ENCODE measurements around the gene SPOPL. TPM values are rescaled to one million over a fixed set of nuclear protein-coding genes. Genes with fewer than 3 reads are reported as not detected.

SPOPL gene
- total and polyA plus RNA-seq, 10 of the 15 experiments (the other 5 are each of a cell fraction or from before 2014, with no cell fraction given), result 4.0 to 25.0 (median 11.5) TPM

DNA sequence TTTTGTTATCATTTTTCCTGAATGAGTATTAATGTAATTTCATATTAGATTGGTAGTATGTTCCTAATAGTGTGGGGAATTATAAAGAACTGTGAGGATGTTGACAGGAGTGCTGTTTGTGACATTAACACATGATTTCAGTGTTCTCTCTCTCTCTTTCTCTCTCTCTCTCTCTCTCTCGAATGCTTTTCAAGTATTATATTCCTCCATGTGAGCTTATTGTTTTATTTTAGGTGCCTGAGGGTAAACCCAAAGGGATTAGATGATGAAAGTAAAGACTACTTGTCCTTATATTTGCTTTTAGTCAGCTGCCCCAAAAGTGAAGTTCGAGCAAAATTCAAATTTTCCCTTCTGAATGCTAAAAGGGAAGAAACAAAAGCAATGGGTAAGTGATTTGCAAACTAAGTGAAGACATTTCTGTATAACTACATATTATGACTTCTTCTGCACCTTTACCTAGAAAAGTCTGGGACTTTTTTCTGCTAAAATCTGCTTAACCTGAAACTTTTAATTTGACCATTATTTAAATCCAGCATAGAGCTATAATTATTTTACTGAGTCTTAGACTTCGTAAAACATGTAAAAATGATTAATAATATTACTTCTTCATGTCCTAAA, 49.2 kb downstream of the SPOPL start:
- no peak overlapping the region for H2AFZ ChIP-seq (ENCODE audit: control insufficient read depth, low read depth, low read length)
- H3K36me3 ChIP-seq (ENCODE audit: control insufficient read depth in 2 of 2, insufficient read depth in 2 of 2, low read length in 1 of 2), result peaks cover 2 to 11% of the 10 kb centered on the region in 2 experiments; a peak in 3 of 4 replicates
- H3K27me3 ChIP-seq (replicated peaks in 1 of 2; ENCODE audit: control insufficient read depth in 2 of 2, insufficient read depth in 2 of 2, low read length in 1 of 2), result no peaks in the 10 kb centered on the region
- TF ChIP-seq RAD21 (IDR thresholded peaks at IDR 0.05; ENCODE audit: insufficient read depth, low read depth, low read length), result no peak
- TF ChIP-seq, protein P1, sequence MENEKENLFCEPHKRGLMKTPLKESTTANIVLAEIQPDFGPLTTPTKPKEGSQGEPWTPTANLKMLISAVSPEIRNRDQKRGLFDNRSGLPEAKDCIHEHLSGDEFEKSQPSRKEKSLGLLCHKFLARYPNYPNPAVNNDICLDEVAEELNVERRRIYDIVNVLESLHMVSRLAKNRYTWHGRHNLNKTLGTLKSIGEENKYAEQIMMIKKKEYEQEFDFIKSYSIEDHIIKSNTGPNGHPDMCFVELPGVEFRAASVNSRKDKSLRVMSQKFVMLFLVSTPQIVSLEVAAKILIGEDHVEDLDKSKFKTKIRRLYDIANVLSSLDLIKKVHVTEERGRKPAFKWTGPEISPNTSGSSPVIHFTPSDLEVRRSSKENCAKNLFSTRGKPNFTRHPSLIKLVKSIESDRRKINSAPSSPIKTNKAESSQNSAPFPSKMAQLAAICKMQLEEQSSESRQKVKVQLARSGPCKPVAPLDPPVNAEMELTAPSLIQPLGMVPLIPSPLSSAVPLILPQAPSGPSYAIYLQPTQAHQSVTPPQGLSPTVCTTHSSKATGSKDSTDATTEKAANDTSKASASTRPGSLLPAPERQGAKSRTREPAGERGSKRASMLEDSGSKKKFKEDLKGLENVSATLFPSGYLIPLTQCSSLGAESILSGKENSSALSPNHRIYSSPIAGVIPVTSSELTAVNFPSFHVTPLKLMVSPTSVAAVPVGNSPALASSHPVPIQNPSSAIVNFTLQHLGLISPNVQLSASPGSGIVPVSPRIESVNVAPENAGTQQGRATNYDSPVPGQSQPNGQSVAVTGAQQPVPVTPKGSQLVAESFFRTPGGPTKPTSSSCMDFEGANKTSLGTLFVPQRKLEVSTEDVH (IDR thresholded peaks at IDR 0.05; ENCODE audit: low read depth, partially characterized antibody), result no peak
- H3K79me2 ChIP-seq (ENCODE audit: control insufficient read depth, insufficient read depth, low read length), result peaks cover 20% of the 10 kb centered on the region
- no peaks in the 10 kb centered on the region for H4K20me1 ChIP-seq (ENCODE audit: control insufficient read depth, insufficient read depth)
- no peak overlapping the region for H3K27ac ChIP-seq (ENCODE audit: control insufficient read depth, insufficient read depth)
- ChIA-PET CTCF (no interaction called here), POLR2A (interaction anchor here (0.8 kb wide), 1 partner anchor 22 kb away, joined by 3 read pairs; no protein-coding TSS in a partner anchor), SMC1A (ENCODE audit: uncharacterized antibody, unreplicated experiment) (interaction anchor here (1.0 to 1.4 kb wide), 2 partner anchors 29 to 48 kb away, joined by 4 to 5 read pairs; no protein-coding TSS in a partner anchor), RAD21 (ENCODE audit: unreplicated experiment) (interaction anchor here (0.7 to 1.9 kb wide), 3 partner anchors 28 to 47 kb away, joined by 3 to 7 read pairs (median 3); no protein-coding TSS in a partner anchor)
- in situ Hi-C loops (cut with MboI) (no loop called here), intact Hi-C loops (cut with micrococcal nuclease; ENCODE audit: unreplicated experiment) (no loop called here)
- no peak overlapping the region for H3K9ac ChIP-seq (ENCODE audit: control insufficient read depth, insufficient read depth, low read length)
- no peak for ATAC-seq
- no TSS peak for BruUV-seq (replicated peaks)
- no peak for DNase-seq (ENCODE audit: low read depth, low spot score)
- no peaks in the 10 kb centered on the region; the same call in 1 of the 3 replicates for H3K9me3 ChIP-seq (replicated peaks; ENCODE audit: control insufficient read depth, insufficient read depth, low read length)
- H3K4me2 ChIP-seq (ENCODE audit: control insufficient read depth, insufficient read depth), result no peak overlapping the region
- 3% methylated on average over 3 of the region's 3 CpGs for WGBS (ENCODE audit: insufficient coverage, insufficient replicate concordance, low lambda C conversion rate, missing lambda C conversion rate)
- no peak for FAIRE-seq
- no peak overlapping the region for H3K4me3 ChIP-seq
- no peaks in the 10 kb centered on the region for H3K4me1 ChIP-seq (ENCODE audit: control insufficient read depth, insufficient read depth, low read length)

DNA sequence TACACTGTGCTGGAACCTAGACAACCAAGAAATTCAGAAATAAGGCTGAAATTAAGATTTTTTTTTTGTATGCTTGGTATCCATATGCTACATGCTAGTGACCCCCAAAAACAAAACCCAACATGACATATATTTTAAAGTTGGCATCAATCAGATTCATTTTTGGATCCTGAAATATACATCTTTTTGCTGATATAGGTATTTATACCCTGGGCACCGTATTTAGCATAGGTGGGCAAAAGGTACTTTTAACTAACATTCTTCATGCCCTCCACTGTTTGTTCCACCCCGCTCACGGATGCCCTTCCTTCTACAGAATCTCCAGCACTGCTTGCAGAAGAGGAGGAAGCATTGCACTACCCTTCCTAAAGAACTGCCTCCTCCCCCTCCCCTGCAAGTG, 52.6 kb downstream of the SPOPL start:
- H3K9me3 ChIP-seq (replicated peaks; ENCODE audit: control insufficient read depth, insufficient read depth, low read length), result no peaks in the 10 kb centered on the region; the same call in 1 of the 3 replicates
- FAIRE-seq, result no peak
- RAD21 ChIA-PET (ENCODE audit: unreplicated experiment), result no interaction called here
- H3K4me2 ChIP-seq (ENCODE audit: control insufficient read depth, insufficient read depth), result no peak overlapping the region
- H3K9ac ChIP-seq (ENCODE audit: control insufficient read depth, insufficient read depth, low read length), result no peak overlapping the region
- no TSS peak for BruUV-seq (replicated peaks)
- H3K79me2 ChIP-seq (ENCODE audit: control insufficient read depth, insufficient read depth, low read length), result peaks cover 4% of the 10 kb centered on the region
- H2AFZ ChIP-seq (ENCODE audit: control insufficient read depth, low read depth, low read length), result no peak overlapping the region
- no peaks in the 10 kb centered on the region for H3K4me1 ChIP-seq (ENCODE audit: control insufficient read depth, insufficient read depth, low read length)
- H3K27me3 ChIP-seq (replicated peaks in 1 of 2; ENCODE audit: control insufficient read depth in 2 of 2, insufficient read depth in 2 of 2, low read length in 1 of 2), result no peaks in the 10 kb centered on the region
- in situ Hi-C loops (cut with MboI), result no loop called here
- SMC1A ChIA-PET (ENCODE audit: uncharacterized antibody, unreplicated experiment), result no interaction called here
- CTCF ChIA-PET, result no interaction called here
- intact Hi-C loops (cut with micrococcal nuclease; ENCODE audit: unreplicated experiment), result no loop called here
- H3K27ac ChIP-seq (ENCODE audit: control insufficient read depth, insufficient read depth), result no peak overlapping the region
- DNase-seq (ENCODE audit: low read depth, low spot score), result no peak
- no peaks in the 10 kb centered on the region for H4K20me1 ChIP-seq (ENCODE audit: control insufficient read depth, insufficient read depth)
- WGBS (ENCODE audit: insufficient coverage, insufficient replicate concordance, low lambda C conversion rate, missing lambda C conversion rate), result 100% methylated on average over 3 of the region's 3 CpGs
- H3K4me3 ChIP-seq, result no peak overlapping the region
- peaks cover 2 to 11% of the 10 kb centered on the region in 2 experiments; a peak in 3 of 4 replicates for H3K36me3 ChIP-seq (ENCODE audit: control insufficient read depth in 2 of 2, insufficient read depth in 2 of 2, low read length in 1 of 2)
- POLR2A ChIA-PET, result no interaction called here
- ATAC-seq, result no peak
- TF ChIP-seq, protein P2, sequence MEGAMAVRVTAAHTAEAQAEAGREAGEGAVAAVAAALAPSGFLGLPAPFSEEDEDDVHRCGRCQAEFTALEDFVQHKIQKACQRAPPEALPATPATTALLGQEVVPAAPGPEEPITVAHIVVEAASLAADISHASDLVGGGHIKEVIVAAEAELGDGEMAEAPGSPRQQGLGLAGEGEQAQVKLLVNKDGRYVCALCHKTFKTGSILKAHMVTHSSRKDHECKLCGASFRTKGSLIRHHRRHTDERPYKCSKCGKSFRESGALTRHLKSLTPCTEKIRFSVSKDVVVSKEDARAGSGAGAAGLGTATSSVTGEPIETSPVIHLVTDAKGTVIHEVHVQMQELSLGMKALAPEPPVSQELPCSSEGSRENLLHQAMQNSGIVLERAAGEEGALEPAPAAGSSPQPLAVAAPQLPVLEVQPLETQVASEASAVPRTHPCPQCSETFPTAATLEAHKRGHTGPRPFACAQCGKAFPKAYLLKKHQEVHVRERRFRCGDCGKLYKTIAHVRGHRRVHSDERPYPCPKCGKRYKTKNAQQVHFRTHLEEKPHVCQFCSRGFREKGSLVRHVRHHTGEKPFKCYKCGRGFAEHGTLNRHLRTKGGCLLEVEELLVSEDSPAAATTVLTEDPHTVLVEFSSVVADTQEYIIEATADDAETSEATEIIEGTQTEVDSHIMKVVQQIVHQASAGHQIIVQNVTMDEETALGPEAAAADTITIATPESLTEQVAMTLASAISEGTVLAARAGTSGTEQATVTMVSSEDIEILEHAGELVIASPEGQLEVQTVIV (IDR thresholded peaks at IDR 0.05; ENCODE audit: borderline replicate concordance, partially characterized antibody), result no peak
- no peak for TF ChIP-seq ZZZ3 (IDR thresholded peaks at IDR 0.05; ENCODE audit: control insufficient read depth, insufficient read length, low read depth)
- no peak for TF ChIP-seq ZNF622 (IDR thresholded peaks at IDR 0.05)
- no peak for TF ChIP-seq NFXL1 (IDR thresholded peaks at IDR 0.05; ENCODE audit: borderline replicate concordance)
- TF ChIP-seq, protein P3, sequence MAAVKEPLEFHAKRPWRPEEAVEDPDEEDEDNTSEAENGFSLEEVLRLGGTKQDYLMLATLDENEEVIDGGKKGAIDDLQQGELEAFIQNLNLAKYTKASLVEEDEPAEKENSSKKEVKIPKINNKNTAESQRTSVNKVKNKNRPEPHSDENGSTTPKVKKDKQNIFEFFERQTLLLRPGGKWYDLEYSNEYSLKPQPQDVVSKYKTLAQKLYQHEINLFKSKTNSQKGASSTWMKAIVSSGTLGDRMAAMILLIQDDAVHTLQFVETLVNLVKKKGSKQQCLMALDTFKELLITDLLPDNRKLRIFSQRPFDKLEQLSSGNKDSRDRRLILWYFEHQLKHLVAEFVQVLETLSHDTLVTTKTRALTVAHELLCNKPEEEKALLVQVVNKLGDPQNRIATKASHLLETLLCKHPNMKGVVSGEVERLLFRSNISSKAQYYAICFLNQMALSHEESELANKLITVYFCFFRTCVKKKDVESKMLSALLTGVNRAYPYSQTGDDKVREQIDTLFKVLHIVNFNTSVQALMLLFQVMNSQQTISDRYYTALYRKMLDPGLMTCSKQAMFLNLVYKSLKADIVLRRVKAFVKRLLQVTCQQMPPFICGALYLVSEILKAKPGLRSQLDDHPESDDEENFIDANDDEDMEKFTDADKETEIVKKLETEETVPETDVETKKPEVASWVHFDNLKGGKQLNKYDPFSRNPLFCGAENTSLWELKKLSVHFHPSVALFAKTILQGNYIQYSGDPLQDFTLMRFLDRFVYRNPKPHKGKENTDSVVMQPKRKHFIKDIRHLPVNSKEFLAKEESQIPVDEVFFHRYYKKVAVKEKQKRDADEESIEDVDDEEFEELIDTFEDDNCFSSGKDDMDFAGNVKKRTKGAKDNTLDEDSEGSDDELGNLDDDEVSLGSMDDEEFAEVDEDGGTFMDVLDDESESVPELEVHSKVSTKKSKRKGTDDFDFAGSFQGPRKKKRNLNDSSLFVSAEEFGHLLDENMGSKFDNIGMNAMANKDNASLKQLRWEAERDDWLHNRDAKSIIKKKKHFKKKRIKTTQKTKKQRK (IDR thresholded peaks at IDR 0.05; ENCODE audit: low read depth, low read length), result no peak
